ENCODE measurements around the gene UBN1.

Gene UBN1

DNA sequence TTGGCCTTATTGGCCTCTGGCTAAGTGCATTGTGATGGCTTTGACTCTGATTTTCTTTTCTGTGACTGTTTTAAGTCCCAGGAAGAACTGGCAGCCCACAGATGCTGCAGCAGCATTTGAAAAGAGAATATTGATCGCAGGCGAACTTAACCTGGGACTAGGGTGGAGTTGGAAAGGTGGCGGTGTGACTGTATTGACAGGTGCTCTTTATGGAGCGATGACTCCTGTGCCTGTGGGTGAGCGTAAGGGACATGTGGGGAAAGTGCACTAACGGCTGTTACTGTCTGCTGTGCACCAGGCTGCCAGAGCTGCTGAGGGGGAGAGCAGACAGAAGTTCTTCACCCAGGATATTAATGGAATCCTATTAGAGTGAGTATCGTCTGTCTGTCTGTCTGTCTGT, 21.3 kb downstream of the UBN1 start:
- Histone ChIP-seq H3K4me3 (ENCODE audit: low read depth in 1 of 2, low read length in 2 of 2) (no peak overlapping the region), H3K4me1 (ENCODE audit: insufficient read depth, low read length) (no peaks in the 10 kb centered on the region), H3K27ac (ENCODE audit: low read length) (no peak overlapping the region), H4K20me1 (ENCODE audit: insufficient read depth, low read length) (peaks cover 50% of the 10 kb centered on the region), H3K27me3 (ENCODE audit: insufficient read depth, low read length, poor library complexity) (no peaks in the 10 kb centered on the region), H3K9me3 (ENCODE audit: insufficient read depth, low read length, severe bottlenecking) (no peaks in the 10 kb centered on the region), H2AFZ (ENCODE audit: low read depth, low read length) (no peak overlapping the region), H3K4me2 (ENCODE audit: insufficient read depth, low read length) (no peak overlapping the region), H3K9ac (ENCODE audit: low read depth, low read length) (no peak overlapping the region), H3K36me3 (ENCODE audit: insufficient read depth, low read length) (peaks cover 77% of the 10 kb centered on the region), H3K79me2 (ENCODE audit: insufficient read depth, low read length) (peaks cover 55% of the 10 kb centered on the region)
- ATAC-seq (ENCODE audit: insufficient read depth, low read depth) (no peak), DNase-seq (no peak)
- TF ChIP-seq, protein P1, sequence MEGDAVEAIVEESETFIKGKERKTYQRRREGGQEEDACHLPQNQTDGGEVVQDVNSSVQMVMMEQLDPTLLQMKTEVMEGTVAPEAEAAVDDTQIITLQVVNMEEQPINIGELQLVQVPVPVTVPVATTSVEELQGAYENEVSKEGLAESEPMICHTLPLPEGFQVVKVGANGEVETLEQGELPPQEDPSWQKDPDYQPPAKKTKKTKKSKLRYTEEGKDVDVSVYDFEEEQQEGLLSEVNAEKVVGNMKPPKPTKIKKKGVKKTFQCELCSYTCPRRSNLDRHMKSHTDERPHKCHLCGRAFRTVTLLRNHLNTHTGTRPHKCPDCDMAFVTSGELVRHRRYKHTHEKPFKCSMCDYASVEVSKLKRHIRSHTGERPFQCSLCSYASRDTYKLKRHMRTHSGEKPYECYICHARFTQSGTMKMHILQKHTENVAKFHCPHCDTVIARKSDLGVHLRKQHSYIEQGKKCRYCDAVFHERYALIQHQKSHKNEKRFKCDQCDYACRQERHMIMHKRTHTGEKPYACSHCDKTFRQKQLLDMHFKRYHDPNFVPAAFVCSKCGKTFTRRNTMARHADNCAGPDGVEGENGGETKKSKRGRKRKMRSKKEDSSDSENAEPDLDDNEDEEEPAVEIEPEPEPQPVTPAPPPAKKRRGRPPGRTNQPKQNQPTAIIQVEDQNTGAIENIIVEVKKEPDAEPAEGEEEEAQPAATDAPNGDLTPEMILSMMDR (IDR thresholded peaks at IDR 0.05; ENCODE audit: borderline replicate concordance, extremely low read depth, low read length, poor library complexity, severe bottlenecking) = no peak
- TF ChIP-seq EZH2 (IDR thresholded peaks at IDR 0.05; ENCODE audit: borderline replicate concordance, low read depth, low read length, severe bottlenecking) = no peak

DNA sequence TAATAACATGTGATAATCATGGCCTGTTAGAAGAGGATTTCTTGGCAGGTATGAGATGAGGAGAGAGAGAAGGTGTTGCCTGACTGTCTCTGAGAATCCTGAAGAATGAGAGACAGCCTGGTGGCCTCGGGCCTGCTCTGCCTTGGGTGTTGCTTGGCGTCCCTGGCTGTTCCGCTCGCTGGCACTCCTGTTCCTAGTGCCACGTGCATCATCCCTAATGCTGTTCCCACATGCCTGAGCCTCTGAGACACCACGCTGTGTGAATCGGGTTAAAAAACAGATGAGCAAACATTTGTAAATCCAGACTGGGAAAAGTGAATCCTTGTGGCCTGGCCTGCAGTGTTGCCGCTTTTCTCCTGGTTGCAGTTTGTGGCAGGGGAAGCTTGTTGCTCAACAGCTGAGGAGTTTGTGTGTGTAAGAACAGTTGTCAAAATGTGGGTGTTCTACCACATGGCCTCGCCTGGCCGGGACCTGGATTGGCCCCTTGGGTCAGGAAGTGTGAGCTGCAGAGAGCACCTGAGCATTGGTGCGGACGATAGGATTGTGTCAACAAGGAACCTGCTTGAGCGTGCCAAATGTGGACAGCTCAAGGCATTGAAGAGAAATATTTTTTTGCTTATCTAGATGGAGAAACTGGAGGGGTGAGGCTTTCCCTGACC, 22.0 kb downstream of the UBN1 start:
- no peak overlapping the region for H3K4me3 ChIP-seq (ENCODE audit: low read depth in 1 of 2, low read length in 2 of 2)
- H3K27me3 ChIP-seq (ENCODE audit: insufficient read depth, low read length, poor library complexity) = no peaks in the 10 kb centered on the region
- H3K36me3 ChIP-seq (ENCODE audit: insufficient read depth, low read length) = peaks cover 77% of the 10 kb centered on the region
- no peak overlapping the region for H3K27ac ChIP-seq (ENCODE audit: low read length)
- no peak overlapping the region for H3K9ac ChIP-seq (ENCODE audit: low read depth, low read length)
- peaks cover 48% of the 10 kb centered on the region for H3K79me2 ChIP-seq (ENCODE audit: insufficient read depth, low read length)
- no peaks in the 10 kb centered on the region for H3K4me1 ChIP-seq (ENCODE audit: insufficient read depth, low read length)
- peaks cover 46% of the 10 kb centered on the region for H4K20me1 ChIP-seq (ENCODE audit: insufficient read depth, low read length)
- H3K9me3 ChIP-seq (ENCODE audit: insufficient read depth, low read length, severe bottlenecking) = no peaks in the 10 kb centered on the region
- ATAC-seq (ENCODE audit: insufficient read depth, low read depth) (no peak), DNase-seq (no peak)
- no peak overlapping the region for H2AFZ ChIP-seq (ENCODE audit: low read depth, low read length)
- TF ChIP-seq EZH2 (IDR thresholded peaks at IDR 0.05; ENCODE audit: borderline replicate concordance, low read depth, low read length, severe bottlenecking) = no peak
- TF ChIP-seq, protein P1 (IDR thresholded peaks at IDR 0.05; ENCODE audit: borderline replicate concordance, extremely low read depth, low read length, poor library complexity, severe bottlenecking) = no peak
- no peak overlapping the region for H3K4me2 ChIP-seq (ENCODE audit: insufficient read depth, low read length)

DNA sequence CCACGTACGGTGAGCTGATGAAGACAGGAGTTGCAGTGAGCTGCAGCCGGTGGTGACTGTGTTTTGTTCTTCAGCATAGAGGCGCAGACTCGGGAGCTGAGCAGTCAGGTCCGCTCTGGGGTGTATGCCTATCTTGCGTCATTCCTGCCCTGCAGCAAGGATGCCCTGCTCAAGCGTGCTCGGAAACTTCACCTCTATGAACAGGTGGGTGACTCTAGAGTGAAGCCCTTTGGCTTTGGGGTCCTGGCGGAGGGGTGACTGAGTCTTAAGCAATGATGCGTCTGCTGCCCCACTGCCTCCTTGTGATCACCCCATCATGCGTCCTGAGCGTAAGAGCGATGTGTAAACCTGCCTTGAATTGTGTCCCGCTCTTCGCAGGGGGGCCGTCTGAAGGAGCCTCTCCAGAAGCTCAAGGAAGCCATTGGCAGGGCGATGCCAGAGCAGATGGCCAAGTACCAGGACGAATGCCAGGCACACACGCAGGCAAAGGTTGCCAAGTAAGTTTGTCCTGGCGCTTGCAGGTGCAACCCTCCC, 22.9 kb downstream of the UBN1 start:
- TF ChIP-seq EZH2 (IDR thresholded peaks at IDR 0.05; ENCODE audit: borderline replicate concordance, low read depth, low read length, severe bottlenecking) = no peak
- TF ChIP-seq, protein P1 (IDR thresholded peaks at IDR 0.05; ENCODE audit: borderline replicate concordance, extremely low read depth, low read length, poor library complexity, severe bottlenecking) = no peak
- H3K9ac ChIP-seq (ENCODE audit: low read depth, low read length) = no peak overlapping the region
- peaks cover 82% of the 10 kb centered on the region for H3K36me3 ChIP-seq (ENCODE audit: insufficient read depth, low read length)
- H3K4me3 ChIP-seq (ENCODE audit: low read depth in 1 of 2, low read length in 2 of 2) = no peak overlapping the region
- H3K79me2 ChIP-seq (ENCODE audit: insufficient read depth, low read length) = peaks cover 38% of the 10 kb centered on the region
- no peak overlapping the region for H3K27ac ChIP-seq (ENCODE audit: low read length)
- H3K9me3 ChIP-seq (ENCODE audit: insufficient read depth, low read length, severe bottlenecking) = no peaks in the 10 kb centered on the region
- no peak for DNase-seq
- H3K27me3 ChIP-seq (ENCODE audit: insufficient read depth, low read length, poor library complexity) = no peaks in the 10 kb centered on the region
- H2AFZ ChIP-seq (ENCODE audit: low read depth, low read length) = no peak overlapping the region
- no peak for ATAC-seq (ENCODE audit: insufficient read depth, low read depth)
- peaks cover 41% of the 10 kb centered on the region for H4K20me1 ChIP-seq (ENCODE audit: insufficient read depth, low read length)
- H3K4me2 ChIP-seq (ENCODE audit: insufficient read depth, low read length) = no peak overlapping the region
- no peaks in the 10 kb centered on the region for H3K4me1 ChIP-seq (ENCODE audit: insufficient read depth, low read length)

All from DND-41 (cell line).